NT2/D1 (cell line): ENCODE data around the gene EPHB3.

Source experiments
- SUZ12 ChIP-seq: IDR thresholded peaks from 2 replicates; pipeline ENCODE4 v1.6.1; 2011; ENCODE audit not compliant: insufficient read length, insufficient read depth; ENCODE audit errors: extremely low read depth
- YY1 ChIP-seq: IDR thresholded peaks from 2 replicates; pipeline ENCODE4 v1.6.1; 2011; ENCODE audit not compliant: insufficient read length, insufficient read depth
- ZNF274 ChIP-seq: IDR thresholded peaks from 2 replicates; pipeline ENCODE4 v1.6.1; 2011; ENCODE audit warnings: mild to moderate bottlenecking, low read depth, low read length

DNA sequence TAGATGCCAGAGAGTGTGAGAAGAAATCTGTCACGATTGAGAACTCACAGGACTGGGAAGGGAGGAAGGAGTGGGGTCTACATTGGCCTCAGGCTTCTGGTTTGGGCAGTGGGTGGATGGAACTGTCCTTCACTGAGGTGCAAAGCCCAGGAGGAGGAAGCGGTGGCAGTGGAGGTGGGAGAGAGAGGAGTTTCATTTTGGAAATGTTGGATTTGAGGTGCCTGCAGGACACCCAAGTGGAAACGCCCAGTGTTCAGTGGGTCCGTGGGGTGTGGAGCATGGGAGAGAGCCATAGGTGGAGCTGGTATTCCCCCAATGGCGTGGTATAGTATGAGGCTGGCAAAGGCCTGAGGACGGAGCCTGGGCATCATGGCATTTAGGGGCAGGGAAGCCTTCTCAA lies 9.3 kb upstream of the EPHB3 start:
- TF ChIP-seq YY1 (no peak), ZNF274 (no peak), SUZ12 (no peak)
